NCI-H1048 (cell line): ENCODE results near the gene HDDC2.

Source experiments
- DNase-seq: peaks from one replicate; lab custom pipeline; 2025; lab: John Stamatoyannopoulos, UW

Gene HDDC2

DNA sequence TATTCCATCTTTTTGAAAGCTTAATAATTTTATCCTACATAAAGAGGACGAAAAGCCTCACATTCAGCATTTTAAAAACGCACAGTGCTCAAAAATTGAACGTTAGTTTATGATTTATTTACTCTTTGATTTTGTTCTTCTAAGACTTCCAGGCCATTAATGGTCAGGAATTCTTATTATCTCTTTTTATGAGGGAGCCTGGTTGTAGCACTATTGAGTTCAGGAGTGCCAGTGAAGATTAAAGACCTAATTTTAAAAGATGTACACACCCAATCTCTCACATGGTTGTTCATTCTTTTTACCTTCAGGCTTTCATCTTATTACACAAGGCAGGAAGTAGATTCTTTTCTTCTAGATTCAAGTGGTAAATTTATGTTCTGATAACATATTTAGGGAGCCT is 68.6 kb downstream of the HDDC2 start:
- no peak for DNase-seq

DNA sequence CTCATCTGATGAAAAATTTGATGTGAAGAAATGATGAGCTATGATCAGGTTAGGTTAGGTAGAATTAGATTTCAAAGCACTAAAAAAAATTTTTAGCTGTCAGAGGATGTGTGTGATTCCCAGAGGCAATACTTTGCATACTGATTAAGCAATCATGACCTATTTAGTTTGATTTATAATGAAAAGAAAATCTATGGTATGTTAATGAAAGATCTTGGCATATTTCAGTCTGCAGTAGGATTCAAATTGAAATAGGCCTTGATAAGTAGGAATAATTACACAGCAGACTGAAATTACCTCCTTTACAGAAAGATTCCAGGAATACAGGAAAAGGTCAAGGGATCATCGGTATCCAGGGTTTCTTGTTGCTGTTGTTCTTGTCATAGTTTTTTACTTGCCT is 69.3 kb downstream of the HDDC2 start:
- DNase-seq, result no peak

- DNase-seq, result no peak
Observed at GRCh38 chr6:125231574-125232343, 70.0 kb downstream of the HDDC2 start.

DNA sequence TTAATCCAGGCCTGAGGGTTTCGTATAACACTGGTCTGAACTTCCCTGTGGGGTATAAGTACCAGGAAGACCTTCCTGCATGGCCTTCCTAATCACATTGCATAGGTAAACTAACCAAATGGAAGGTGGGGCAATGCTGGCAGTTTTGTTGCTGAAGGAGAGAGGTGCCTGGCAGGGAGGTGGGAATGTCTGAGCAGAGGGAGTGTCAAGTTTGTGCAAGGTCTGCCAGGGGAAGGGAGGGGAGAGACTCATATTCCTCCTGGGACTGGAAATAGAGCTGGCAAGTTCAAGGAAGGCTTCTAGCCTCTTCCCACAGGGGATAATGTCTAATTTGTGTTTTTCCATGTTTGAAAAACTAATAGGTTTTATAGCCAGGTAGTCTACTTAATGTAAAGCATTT is 70.6 kb downstream of the HDDC2 start:
- DNase-seq, result no peak

DNA sequence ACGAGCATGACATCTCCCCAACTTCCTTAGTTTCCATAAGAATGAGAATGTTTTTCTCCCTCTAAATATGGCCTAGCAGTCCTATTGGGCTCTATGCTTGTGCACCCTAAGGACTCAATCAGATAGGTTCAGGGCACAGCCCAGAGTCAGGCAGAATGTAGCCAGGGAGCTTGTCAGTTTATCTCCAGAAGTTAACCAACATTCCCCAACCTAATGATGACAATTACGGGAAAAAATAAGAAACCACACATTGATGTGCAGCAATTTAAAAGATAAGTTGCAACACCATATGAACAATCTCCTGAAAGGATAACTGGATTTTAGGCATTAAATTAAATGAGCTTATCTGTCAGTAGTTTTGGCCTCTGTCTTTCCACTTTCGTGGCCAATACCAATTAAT is 71.1 kb downstream of the HDDC2 start:
- no peak for DNase-seq

- DNase-seq, result no peak
Observed at GRCh38 chr6:125228981-125229479, 72.7 kb downstream of the HDDC2 start.

GRCh38 chr6:125227244-125227643 is 74.5 kb downstream of the HDDC2 start:
- DNase-seq, result no peak
